Upper lobe of left lung (tissue), 6 donors: ENCODE results near the gene STRIP1. TPM values are rescaled to one million over a fixed set of nuclear protein-coding genes. Genes with fewer than 3 reads are reported as not detected.

Experiments used
- ATAC-seq, 2 donors: fragments of 200-7000 bp; cut with Tn5 transposase; one replicate each; pipeline ENCODE4 v1.9.1; 2022; ENCODE audit warnings: mild to moderate bottlenecking in 2 of 2, moderate library complexity in 2 of 2; ENCODE audit not compliant: low FRiP score in 2 of 2
- DNase-seq, 2 donors: peaks; one replicate each; pipeline ENCODE4 v3.0.0-alpha.2; 2019 to 2020
- H3K27ac ChIP-seq, 4 donors: fragments of 200-600 bp; sonication (generic); one replicate each; pipeline ENCODE4 v1.5.1; 2016 to 2019
- H3K27me3 ChIP-seq, 4 donors: fragments of 200-600 bp; sonication (generic); one replicate each; pipeline ENCODE4 v1.5.1; 2017 to 2019
- H3K36me3 ChIP-seq, 4 donors: fragments of 200-600 bp; sonication (generic); one replicate each; pipeline ENCODE4 v1.5.1; 2016 to 2019
- H3K4me1 ChIP-seq, 4 donors: fragments of 200-600 bp; sonication (generic); one replicate each; pipeline ENCODE4 v1.5.1; 2018 to 2019
- H3K4me3 ChIP-seq, 4 donors: fragments of 200-600 bp; sonication (generic); one replicate each; pipeline ENCODE4 v1.5.1; 2017 to 2019; ENCODE audit warnings: mild to moderate bottlenecking in 2 of 4, moderate library complexity in 1 of 4
- H3K9me3 ChIP-seq, 4 donors: fragments of 200-600 bp; sonication (generic); one replicate each; pipeline ENCODE4 v1.5.1; 2018 to 2019
- EP300 ChIP-seq, 4 donors: sonication (generic); formaldehyde crosslinking; IDR thresholded peaks; one replicate each; pipeline ENCODE4 v1.5.1; 2017; ENCODE audit warnings: antibody characterized with exemption in 4 of 4, control low read depth in 2 of 4
- POLR2A ChIP-seq, 4 donors: fragments of 450-650 bp; IDR thresholded peaks; one replicate each; pipeline ENCODE4 v1.5.1; 2016 to 2017; ENCODE audit warnings: antibody characterized with exemption in 4 of 4, mild to moderate bottlenecking in 2 of 4
- POLR2AphosphoS5 ChIP-seq, 2 donors: sonication (generic); formaldehyde crosslinking; IDR thresholded peaks; one replicate each; pipeline ENCODE4 v1.5.1; 2017; ENCODE audit warnings: antibody characterized with exemption in 2 of 2
- WGBS, 2 donors: methylation state at CpG; one replicate each; pipeline ENCODE4 v1.1.5; 2017 to 2018; 5-methylcytosine and 5-hydroxymethylcytosine counted together
- total RNA-seq, 6 donors: library from RNA; depleted of rRNA in 4 of 6; stranded (reverse); fragments of >200 nt in 4 of 6; gene quantifications; one replicate each; pipeline versions ENCODE4 v1.1.0 to v1.2.1, GENCODE V29; 2016 to 2021
- TF ChIP-seq, protein P1 (sequence below), 6 experiments: fragments of 450-650 bp in 4 of 6; fragments of 200-600 bp in 2 of 6; sonication (generic) in 2 of 6; IDR thresholded peaks; one replicate each; pipeline ENCODE4 v1.5.1; 2016 to 2019; ENCODE audit warnings: antibody characterized with exemption in 6 of 6
- donor health status: DM: no; HTN: no; CAD: no; lungs with moderate emphysema.
- donor health status: DM: no; HTN: yes; CAD: no; lungs with severe emphysema.

Gene STRIP1
- total RNA-seq, 6 donors from 2014 or later: 29.2 to 62.9 (median 34.3) TPM

GRCh38 chr1:110068646-110069403 lies 34.4 kb downstream of the STRIP1 start:
- Histone ChIP-seq H3K27ac (no peak overlapping the region), H3K4me3 (peak overlapping the region in 1 of 4 donors; percentile 20)
- TF ChIP-seq POLR2AphosphoS5 (IDR thresholded peaks at IDR 0.05): peak in 1 of 2 donors; percentile 44
- TF ChIP-seq, protein P1, sequence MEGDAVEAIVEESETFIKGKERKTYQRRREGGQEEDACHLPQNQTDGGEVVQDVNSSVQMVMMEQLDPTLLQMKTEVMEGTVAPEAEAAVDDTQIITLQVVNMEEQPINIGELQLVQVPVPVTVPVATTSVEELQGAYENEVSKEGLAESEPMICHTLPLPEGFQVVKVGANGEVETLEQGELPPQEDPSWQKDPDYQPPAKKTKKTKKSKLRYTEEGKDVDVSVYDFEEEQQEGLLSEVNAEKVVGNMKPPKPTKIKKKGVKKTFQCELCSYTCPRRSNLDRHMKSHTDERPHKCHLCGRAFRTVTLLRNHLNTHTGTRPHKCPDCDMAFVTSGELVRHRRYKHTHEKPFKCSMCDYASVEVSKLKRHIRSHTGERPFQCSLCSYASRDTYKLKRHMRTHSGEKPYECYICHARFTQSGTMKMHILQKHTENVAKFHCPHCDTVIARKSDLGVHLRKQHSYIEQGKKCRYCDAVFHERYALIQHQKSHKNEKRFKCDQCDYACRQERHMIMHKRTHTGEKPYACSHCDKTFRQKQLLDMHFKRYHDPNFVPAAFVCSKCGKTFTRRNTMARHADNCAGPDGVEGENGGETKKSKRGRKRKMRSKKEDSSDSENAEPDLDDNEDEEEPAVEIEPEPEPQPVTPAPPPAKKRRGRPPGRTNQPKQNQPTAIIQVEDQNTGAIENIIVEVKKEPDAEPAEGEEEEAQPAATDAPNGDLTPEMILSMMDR (IDR thresholded peaks at IDR 0.05): no peak

GRCh38 chr1:110069404-110070281 lies 35.2 kb downstream of the STRIP1 start:
- DNase-seq (peak in 1 of 2 donors; percentile 83), ATAC-seq (peak in 1 of 2 donors; percentile 23)
- no peak overlapping the region for H3K27ac ChIP-seq
- TF ChIP-seq, protein P1 (IDR thresholded peaks at IDR 0.05): peak in 1 of 6 experiments; percentile 4
- TF ChIP-seq EP300 (IDR thresholded peaks at IDR 0.05): no peak
- TF ChIP-seq POLR2A (IDR thresholded peaks at IDR 0.05): no peak
- peaks cover 2 to 54% (median 37%) of the 10 kb centered on the region in 4 donors for H3K27me3 ChIP-seq
- no peaks in the 10 kb centered on the region for H3K36me3 ChIP-seq
- 17 to 20% methylated on average over 18 to 64 of the region's 64 CpGs for WGBS, 2 donors
- H3K9me3 ChIP-seq: no peaks in the 10 kb centered on the region
- H3K4me3 ChIP-seq: peak overlapping the region in 2 of 4 donors; percentile 17 to 24
- peaks cover 29 to 36% (median 31%) of the 10 kb centered on the region in 4 donors for H3K4me1 ChIP-seq

More at GRCh38 chr1:110068646-110069403, 34.4 kb downstream of the STRIP1 start:
- Histone ChIP-seq H3K27me3 (peaks cover 2 to 54% (median 37%) of the 10 kb centered on the region in 4 donors), H3K36me3 (no peaks in the 10 kb centered on the region), H3K4me1 (peaks cover 29 to 36% (median 31%) of the 10 kb centered on the region in 4 donors), H3K9me3 (no peaks in the 10 kb centered on the region)
- 8 to 13% methylated on average over 50 to 66 of the region's 68 CpGs for WGBS, 2 donors
- peak in 1 of 2 donors; percentile 85 for DNase-seq
- ATAC-seq: peak in 1 of 2 donors; percentile 34

DNA sequence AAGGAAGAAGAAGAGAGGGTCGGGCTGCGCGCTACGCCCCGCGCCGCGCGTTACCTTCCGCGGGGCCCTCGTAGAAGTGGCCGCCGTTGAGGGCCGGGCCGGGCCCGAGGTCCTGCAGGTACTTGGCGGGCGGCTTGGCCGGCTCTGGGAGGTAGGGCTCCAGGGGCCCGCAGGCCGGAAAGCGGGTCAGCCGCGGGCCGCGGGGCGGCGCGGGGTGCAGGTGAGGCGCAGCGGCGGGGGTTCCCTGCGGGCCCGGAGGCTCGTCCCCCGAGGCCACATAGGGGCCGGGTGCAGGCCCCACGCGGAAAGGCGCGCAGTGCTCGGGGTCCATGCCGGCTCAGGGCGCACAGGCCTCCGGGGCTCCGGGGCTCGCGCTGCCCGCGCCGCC lies 35.9 kb downstream of the STRIP1 start:
- no peaks in the 10 kb centered on the region for H3K36me3 ChIP-seq
- 7 to 11% methylated on average over 18 to 43 of the region's 52 CpGs for WGBS, 2 donors
- H3K27me3 ChIP-seq: peaks cover 2 to 54% (median 37%) of the 10 kb centered on the region in 4 donors
- no peak for ATAC-seq
- no peaks in the 10 kb centered on the region for H3K9me3 ChIP-seq
- TF ChIP-seq POLR2AphosphoS5 (IDR thresholded peaks at IDR 0.05) (no peak), POLR2A (IDR thresholded peaks at IDR 0.05) (no peak), EP300 (IDR thresholded peaks at IDR 0.05) (no peak)
- TF ChIP-seq, protein P1 (IDR thresholded peaks at IDR 0.05): no peak
- H3K4me1 ChIP-seq: peaks cover 29 to 36% (median 31%) of the 10 kb centered on the region in 4 donors
- peak in 1 of 2 donors; percentile 85 for DNase-seq
- no peak overlapping the region for H3K27ac ChIP-seq
- H3K4me3 ChIP-seq: peak overlapping the region in 2 of 4 donors; percentile 17 to 24

- no peak within 1 kb of the TSS for H3K27ac ChIP-seq
- peaks cover 29 to 36% (median 31%) of the 10 kb centered on the region in 4 donors for H3K4me1 ChIP-seq
- H3K36me3 ChIP-seq: no peaks in the 10 kb centered on the region
- H3K27me3 ChIP-seq: peaks cover 2 to 54% (median 37%) of the 10 kb centered on the region in 4 donors
- no peaks in the 10 kb centered on the region for H3K9me3 ChIP-seq
- ATAC-seq: no peak
- 22% methylated on average over 9 of the region's 27 CpGs; no CpG with 5 or more reads in 1 of the 2 donors for WGBS, 2 donors
- TF ChIP-seq POLR2AphosphoS5 (IDR thresholded peaks at IDR 0.05) (no peak), EP300 (IDR thresholded peaks at IDR 0.05) (no peak), POLR2A (IDR thresholded peaks at IDR 0.05) (no peak)
- TF ChIP-seq, protein P1 (IDR thresholded peaks at IDR 0.05): no peak
- H3K4me3 ChIP-seq: peak within 1 kb of the TSS in 2 of 4 donors; percentile 17 to 24
- DNase-seq: no peak
Observed at GRCh38 chr1:110070671-110071242, 36.3 kb downstream of the STRIP1 start, which contains the start of gene ALX3. TSS of gene ALX3 (minus strand) at chr1:110070672. CDS start at chr1:110070612, 60 bp downstream.
